HG03432 (cell line): ENCODE data around the gene JMJD1C.
"Not testable (repeated sequence)": the region's sequence is repeated elsewhere in the genome, so short reads cannot be mapped to it uniquely, and the experiment has no call there.

Experiments used
- ATAC-seq: cut with Tn5 transposase; IDR thresholded peaks from one replicate; pipeline ENCODE4 v1.9.1; 2021; ENCODE audit warnings: mild to moderate bottlenecking, moderate library complexity; ENCODE audit not compliant: unreplicated experiment

Gene JMJD1C

GRCh38 chr10:63369711-63370110 lies 96.1 kb downstream of the JMJD1C start:
- ATAC-seq: no peak

DNA sequence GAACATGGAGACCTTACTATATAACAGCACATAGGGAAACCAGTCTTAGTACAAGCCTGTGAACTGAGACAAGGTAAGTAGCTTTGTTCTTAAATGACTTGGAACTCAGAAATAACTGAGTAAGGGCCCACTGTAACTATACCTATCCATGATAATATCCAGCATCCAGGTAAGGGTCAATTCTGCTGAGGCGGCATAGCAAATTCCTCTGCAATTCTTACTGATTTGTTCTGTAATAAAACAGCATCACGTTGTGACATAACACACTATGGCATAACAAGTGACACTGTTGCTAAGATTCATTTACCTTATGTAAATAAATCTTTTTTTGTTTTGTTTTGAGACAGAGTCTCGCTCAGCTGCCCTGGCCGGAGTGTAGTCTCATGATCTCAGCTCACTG lies 97.4 kb downstream of the JMJD1C start:
- no peak for ATAC-seq

DNA sequence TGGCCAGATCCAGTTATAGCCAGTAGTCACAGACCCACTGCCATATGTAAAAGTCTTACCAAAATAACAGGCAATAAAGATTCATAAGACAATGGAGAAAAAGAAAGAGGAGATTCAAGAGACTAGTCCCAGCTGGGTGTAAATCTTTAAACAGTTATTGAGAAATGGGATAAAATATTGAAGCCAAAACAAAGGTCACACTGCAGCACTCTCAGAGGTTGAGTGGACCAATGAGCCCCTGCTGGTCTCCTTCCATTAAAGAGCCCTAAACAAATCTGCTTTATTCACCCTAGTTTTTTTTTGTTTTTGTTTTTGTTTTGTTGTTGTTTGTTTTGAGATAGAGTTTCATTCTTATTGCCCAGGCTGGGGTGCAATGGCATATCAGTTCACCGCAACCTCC lies 98.8 kb downstream of the JMJD1C start:
- ATAC-seq: no peak

DNA sequence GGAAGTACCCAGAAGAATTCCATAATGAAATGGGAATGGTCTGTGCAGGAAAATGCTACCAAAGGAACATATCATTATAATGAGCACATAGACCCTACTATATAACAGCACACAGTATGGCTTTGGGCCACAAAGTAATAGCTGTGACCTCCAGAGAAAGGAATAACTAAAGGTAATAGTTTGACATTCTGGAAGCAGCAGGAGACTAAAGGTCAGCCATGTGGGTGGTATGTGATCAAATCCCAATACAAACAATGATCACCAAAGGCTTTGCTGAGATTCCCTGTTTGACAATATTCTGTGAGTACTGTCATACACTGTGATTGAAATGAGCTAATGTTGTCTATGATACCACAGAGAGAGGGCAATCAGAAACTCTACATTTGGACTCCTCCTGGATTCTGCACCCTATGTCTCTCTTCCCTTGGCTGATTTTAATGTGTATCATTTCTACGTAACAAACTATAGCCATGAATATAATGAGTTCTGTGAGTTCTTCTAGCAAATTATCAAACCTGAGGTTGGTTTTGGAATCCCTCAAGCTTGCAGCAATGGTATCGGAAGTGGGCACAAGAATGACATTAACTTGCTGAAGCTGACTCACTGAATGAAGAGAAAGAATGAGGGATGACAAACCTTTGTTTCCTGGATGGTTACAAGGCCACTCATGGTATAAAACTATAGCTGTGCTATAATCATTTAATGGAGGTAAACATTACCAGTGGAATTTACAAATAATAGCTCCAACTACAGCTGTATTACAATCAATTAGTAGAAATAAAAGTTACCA lies 99.6 kb downstream of the JMJD1C start:
- ATAC-seq: no peak

DNA sequence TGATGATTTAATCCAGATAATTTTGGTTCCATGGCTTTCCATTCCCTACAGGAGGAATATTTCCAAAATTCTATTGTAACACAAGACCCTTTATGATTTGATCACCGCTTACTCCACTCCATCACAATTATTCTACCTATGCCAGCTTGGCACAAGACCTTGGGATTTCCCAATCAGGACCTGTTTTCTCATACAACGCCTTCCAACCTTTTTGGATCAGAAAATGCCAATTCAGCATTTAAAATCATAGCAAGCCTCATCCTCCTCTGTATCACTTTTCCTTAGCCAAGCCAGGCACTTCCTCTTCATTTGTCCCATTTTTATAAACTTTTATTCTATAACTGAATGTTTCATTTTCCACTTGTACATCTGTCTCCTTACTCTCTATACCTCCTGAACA lies 100.9 kb downstream of the JMJD1C start:
- ATAC-seq: no peak

DNA sequence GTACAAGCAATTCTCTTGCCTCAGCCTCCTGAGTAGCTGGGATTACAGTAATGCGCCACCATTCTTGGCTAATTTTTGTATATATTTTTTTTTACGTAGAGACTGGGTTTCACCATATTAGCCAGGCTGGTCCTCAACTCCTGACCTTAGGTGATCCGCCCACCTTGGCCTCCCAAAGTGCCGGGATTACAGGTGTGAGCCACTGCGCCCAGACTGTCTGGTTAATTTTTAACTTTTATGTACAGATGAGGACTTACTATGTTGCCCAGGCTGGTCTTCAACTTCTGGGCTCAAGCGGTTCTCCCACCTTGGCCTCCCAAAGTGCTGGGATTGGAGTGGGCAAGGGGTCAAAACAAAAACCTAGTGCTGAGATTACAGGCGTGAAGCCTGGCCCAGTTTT lies 101.8 kb downstream of the JMJD1C start:
- ATAC-seq: no peak

DNA sequence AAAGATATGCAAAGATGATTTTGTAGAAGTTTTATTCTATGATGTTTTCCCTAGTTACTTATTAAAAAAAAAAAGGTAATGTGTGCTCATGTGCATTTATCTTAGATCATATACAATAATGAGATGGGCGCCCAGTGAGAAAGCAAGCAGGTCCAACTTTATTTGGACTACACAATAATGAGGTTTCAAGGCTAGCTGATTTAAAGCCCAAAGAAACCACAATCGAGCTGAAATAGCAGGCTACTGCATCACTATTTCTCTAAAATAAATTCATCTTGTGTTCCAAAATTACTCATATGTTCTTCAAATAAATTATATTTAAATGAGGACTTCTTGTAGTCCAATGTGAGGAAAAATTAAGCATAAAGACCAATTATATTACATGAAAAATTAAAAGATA lies 110.1 kb downstream of the JMJD1C start:
- ATAC-seq: no peak

DNA sequence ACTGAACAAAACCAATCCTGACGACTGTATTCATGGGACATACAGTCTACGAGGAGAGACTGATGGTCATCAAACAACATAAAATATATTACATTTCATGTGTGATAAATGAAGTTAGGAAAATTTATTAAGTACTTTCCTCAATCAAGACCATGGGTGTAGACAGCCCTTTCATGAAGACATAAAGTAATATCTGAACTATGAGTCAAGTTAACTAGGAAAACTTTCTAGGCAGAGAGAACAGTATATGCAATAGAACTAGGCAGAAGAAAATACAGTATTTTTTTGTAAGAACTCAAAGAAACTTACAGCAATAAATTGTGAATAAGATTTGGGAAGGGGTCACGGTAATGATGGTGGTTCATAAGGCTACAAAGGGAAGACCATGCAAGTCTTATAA lies 112.8 kb downstream of the JMJD1C start:
- no peak for ATAC-seq

- no peak for ATAC-seq
These were observed 117.4 kb downstream of the JMJD1C start for GRCh38 chr10:63348245-63348850.

DNA sequence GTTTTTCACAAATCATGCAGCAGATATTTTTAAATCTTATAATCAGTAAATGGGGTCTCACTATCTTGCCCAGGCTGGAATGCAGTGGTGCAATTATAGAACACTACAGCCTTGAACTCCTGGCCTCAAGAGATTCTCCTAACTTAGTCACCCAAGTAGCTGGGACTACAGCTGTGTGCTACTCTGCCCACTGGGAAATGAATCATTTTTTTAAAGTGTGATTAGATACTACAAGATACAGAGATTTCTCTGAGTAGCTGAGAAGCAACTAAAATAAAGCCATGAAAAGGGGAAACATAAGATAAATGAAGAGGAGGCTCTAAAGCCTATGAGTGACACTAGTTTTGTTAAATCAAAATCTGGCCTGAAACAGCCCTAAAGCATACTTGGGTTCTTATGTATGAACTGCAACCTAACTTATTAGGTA lies 119.7 kb downstream of the JMJD1C start:
- no peak for ATAC-seq

- no peak for ATAC-seq
These were observed 121.5 kb downstream of the JMJD1C start for GRCh38 chr10:63344269-63344668.

- ATAC-seq: no peak
These were observed 122.3 kb downstream of the JMJD1C start for GRCh38 chr10:63343476-63343875.

GRCh38 chr10:63339640-63340039 lies 126.1 kb downstream of the JMJD1C start:
- not testable (repeated sequence) for ATAC-seq

- no peak for ATAC-seq
These were observed 128.1 kb downstream of the JMJD1C start for GRCh38 chr10:63337455-63338251.

DNA sequence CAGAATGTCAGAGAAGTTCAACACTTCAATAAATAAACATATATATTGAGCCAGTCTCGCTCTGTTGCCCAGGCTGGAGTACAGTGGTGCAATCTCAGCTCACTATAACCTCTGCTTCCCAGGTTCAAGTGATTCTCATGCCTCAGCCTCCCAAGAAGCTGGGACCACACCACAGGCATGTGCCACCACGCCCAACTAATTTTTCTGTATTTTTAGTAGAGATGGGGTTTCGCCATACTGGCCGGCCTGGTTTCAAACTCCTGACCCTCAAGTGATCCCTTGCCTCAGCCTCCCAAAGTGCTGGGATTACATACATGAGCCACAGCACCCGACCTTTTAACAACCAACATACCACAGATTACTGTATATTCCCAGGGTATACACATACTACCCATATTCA lies 134.2 kb downstream of the JMJD1C start:
- no peak for ATAC-seq

- ATAC-seq: no peak
These were observed 141.3 kb downstream of the JMJD1C start for GRCh38 chr10:63324495-63324854.

- no peak for ATAC-seq
These were observed 141.9 kb downstream of the JMJD1C start for GRCh38 chr10:63323701-63324494.

GRCh38 chr10:63320683-63321082 lies 145.1 kb downstream of the JMJD1C start:
- ATAC-seq: no peak

DNA sequence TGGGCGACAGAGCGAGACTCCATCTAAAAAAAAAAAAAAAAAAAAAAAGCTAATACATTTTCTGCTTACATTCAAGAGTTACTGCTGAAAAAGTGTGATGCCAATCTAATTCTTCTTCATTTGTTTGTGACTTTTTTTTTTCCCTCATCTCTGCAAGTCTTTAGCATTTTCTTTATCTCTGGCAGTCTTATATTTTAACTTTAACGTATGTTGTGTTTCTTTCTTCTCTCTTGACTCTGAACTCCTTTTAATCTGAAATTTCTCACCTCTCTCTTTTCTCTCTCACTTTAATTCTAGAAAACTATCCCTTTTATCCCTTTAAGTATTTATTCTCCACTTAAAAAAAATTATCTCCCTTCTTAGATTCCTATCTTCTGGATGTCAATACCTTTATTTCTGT lies 146.5 kb downstream of the JMJD1C start:
- no peak for ATAC-seq

GRCh38 chr10:63318491-63318890 lies 147.3 kb downstream of the JMJD1C start:
- no peak for ATAC-seq

- no peak for ATAC-seq
These were observed 151.8 kb downstream of the JMJD1C start for GRCh38 chr10:63314020-63314419.
